Measurements from ENCODE around the gene PRELID2.

GRCh38 chr5:145848854-145849253 is 13.7 kb upstream of the PRELID2 start:
- TF ChIP-seq CTCF (IDR thresholded peaks at IDR 0.05): no peak
- TF ChIP-seq JUND (IDR thresholded peaks at IDR 0.05): peak; percentile 57

Data from SK-N-SH (cell line).